Vagina (tissue), 2 donors: ENCODE measurements around the gene NFIA.

ENCODE experiments used
- POLR2A ChIP-seq, 2 donors: fragments of 450-650 bp; IDR thresholded peaks; one replicate each; pipeline ENCODE4 v1.6.1; 2017; ENCODE audit warnings: antibody characterized with exemption in 2 of 2, mild to moderate bottlenecking in 2 of 2, moderate library complexity in 2 of 2
- POLR2AphosphoS5 ChIP-seq, 2 donors: sonication (generic); formaldehyde crosslinking; IDR thresholded peaks; one replicate each; pipeline ENCODE4 v1.9.0; 2017; ENCODE audit warnings: antibody characterized with exemption in 2 of 2, mild to moderate bottlenecking in 2 of 2, low read depth in 1 of 2; ENCODE audit not compliant: insufficient read depth in 1 of 2
- TF ChIP-seq, protein P1 (sequence below), 3 experiments: fragments of 450-650 bp in 2 of 3; fragments of 200-600 bp in 1 of 3; sonication (generic) in 1 of 3; IDR thresholded peaks; one replicate each; pipeline ENCODE4 v1.5.1; 2017 to 2019; ENCODE audit warnings: antibody characterized with exemption in 3 of 3, mild to moderate bottlenecking in 2 of 3, moderate library complexity in 2 of 3

- TF ChIP-seq, protein P1, sequence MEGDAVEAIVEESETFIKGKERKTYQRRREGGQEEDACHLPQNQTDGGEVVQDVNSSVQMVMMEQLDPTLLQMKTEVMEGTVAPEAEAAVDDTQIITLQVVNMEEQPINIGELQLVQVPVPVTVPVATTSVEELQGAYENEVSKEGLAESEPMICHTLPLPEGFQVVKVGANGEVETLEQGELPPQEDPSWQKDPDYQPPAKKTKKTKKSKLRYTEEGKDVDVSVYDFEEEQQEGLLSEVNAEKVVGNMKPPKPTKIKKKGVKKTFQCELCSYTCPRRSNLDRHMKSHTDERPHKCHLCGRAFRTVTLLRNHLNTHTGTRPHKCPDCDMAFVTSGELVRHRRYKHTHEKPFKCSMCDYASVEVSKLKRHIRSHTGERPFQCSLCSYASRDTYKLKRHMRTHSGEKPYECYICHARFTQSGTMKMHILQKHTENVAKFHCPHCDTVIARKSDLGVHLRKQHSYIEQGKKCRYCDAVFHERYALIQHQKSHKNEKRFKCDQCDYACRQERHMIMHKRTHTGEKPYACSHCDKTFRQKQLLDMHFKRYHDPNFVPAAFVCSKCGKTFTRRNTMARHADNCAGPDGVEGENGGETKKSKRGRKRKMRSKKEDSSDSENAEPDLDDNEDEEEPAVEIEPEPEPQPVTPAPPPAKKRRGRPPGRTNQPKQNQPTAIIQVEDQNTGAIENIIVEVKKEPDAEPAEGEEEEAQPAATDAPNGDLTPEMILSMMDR (IDR thresholded peaks at IDR 0.05) = no peak
- no peak for TF ChIP-seq POLR2A (IDR thresholded peaks at IDR 0.05)
- no peak for TF ChIP-seq POLR2AphosphoS5 (IDR thresholded peaks at IDR 0.05; ENCODE audit: insufficient read depth in 1 of 2, low read depth in 1 of 2)
Measured at GRCh38 chr1:61392409-61393242, 310.3 kb downstream of the NFIA start.
